Epithelial cell of esophagus (primary cell): ENCODE data around the gene TAF3.
"Not testable (repeated sequence)": the region's sequence is repeated elsewhere in the genome, so short reads cannot be mapped to it uniquely, and the experiment has no call there.

Experiments
- DNase-seq: peaks from one replicate; pipeline ENCODE4 v3.0.0; 2010; ENCODE audit warnings: low read depth
- H3K4me3 ChIP-seq: 2 replicates; pipeline ENCODE4 v1.5.1; 2011; ENCODE audit warnings: mild to moderate bottlenecking, low read length, control low read depth
- TF ChIP-seq, protein P1 (sequence below): IDR thresholded peaks from 2 replicates; pipeline ENCODE4 v1.5.1; 2011; ENCODE audit warnings: low read depth, mild to moderate bottlenecking, low read length, control low read depth, inconsistent platforms; ENCODE audit not compliant: insufficient read depth; ENCODE audit errors: missing control alignments

Gene TAF3

DNA sequence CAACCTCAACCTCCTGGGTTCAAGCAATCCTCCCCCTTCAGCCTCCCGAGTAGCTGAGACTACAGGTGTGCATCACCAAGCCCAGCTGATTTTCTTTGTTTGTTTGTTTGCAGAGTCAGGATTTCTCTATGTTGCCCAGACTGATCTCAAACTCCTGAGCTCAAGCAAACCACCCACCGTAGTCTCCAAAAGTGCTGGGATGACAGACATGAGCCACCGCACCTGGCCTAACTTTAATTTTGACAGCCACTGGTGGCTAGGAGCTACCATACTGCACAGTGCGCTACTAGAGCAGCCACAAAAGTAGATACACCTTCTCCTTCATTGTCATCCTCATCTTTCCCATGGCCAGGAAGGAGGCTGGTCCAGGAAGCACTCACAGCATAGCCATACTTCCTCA lies 205.0 kb downstream of the TAF3 start:
- no peak for DNase-seq
- no peak overlapping the region for H3K4me3 ChIP-seq
- TF ChIP-seq, protein P1, sequence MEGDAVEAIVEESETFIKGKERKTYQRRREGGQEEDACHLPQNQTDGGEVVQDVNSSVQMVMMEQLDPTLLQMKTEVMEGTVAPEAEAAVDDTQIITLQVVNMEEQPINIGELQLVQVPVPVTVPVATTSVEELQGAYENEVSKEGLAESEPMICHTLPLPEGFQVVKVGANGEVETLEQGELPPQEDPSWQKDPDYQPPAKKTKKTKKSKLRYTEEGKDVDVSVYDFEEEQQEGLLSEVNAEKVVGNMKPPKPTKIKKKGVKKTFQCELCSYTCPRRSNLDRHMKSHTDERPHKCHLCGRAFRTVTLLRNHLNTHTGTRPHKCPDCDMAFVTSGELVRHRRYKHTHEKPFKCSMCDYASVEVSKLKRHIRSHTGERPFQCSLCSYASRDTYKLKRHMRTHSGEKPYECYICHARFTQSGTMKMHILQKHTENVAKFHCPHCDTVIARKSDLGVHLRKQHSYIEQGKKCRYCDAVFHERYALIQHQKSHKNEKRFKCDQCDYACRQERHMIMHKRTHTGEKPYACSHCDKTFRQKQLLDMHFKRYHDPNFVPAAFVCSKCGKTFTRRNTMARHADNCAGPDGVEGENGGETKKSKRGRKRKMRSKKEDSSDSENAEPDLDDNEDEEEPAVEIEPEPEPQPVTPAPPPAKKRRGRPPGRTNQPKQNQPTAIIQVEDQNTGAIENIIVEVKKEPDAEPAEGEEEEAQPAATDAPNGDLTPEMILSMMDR = no peak

DNA sequence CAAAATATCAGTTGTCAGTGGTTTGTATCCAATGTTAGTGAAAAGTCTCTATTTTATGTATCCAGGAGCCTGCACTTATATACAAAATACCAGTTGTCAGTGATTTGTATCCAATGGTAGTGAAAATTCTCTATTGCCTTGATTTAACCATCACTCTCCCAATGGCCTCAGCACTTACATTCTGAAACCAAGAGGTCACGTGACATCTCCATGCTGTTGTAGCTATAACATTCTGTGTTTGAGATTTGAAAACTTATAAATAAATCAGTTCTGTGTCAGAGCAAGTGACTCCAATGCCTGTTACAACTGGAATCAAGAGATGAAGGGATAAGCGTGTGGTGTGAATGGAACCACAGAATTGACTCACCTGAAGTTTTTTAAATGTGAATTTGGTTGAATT lies 205.5 kb downstream of the TAF3 start:
- DNase-seq = no peak
- H3K4me3 ChIP-seq = no peak overlapping the region
- TF ChIP-seq, protein P1 = no peak

DNA sequence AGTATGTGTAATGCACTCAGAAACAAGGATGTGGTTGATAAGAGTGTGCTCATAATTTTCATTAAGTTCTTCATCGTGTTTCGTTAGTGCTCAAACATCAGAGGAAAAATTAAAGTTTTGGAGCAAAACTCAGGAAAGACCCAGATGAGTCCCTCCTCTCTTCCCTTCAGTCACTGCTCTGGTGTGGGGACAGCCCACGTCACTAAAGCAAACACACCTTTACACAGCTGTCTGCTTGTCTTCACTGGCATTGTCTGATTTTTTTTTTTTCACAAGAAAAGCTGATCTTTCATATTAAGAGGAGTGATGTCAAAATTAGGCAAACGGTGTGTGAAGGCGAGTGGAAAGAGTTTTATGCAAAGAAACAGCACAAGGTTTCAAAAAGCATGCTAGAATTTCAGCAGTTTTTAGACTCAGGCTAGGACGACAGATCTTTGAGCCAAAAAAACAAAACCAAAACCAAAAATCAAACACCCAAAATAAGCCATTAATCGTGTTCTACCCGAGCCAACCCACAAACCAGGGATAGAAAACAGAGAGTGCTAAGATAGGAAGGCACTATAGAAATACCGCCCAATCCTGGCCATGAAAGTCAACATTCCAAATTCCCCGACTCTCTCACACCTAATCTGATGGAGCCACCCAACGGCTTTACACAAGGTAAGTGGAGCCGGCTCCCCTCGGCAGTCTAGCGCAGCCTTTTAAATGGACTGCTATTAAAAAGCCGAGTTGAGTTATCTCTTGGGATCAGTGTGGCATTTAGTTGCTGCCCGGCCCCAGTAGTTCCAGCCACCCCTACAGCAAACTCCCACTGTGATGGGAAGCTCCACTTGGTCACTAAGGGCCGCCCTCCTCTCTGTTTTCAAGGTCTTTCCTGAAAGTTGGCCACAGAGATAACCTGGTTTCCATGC lies 208.3 kb downstream of the TAF3 start:
- H3K4me3 ChIP-seq = no peak overlapping the region
- TF ChIP-seq, protein P1 = no peak
- DNase-seq = no peak

DNA sequence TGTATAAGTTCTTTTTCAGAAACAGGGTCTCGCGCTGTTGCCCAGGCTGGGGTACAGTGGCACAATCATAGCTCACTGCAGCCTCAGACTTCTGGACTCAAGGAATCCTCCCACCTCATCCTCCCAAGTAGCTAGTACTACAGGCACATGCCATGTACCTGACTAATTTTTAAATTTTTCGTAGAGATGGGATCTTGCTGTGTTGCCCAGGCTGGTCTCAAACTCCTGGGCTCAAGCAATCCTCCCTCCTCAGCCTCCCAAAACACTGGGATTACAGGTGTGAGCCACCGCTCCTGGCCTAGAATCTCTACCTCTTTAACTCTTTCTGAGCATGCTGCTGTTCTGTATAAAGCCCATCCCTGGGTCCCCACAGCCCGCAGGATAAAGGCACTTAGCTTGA lies 212.9 kb downstream of the TAF3 start:
- not testable (repeated sequence) for H3K4me3 ChIP-seq

DNA sequence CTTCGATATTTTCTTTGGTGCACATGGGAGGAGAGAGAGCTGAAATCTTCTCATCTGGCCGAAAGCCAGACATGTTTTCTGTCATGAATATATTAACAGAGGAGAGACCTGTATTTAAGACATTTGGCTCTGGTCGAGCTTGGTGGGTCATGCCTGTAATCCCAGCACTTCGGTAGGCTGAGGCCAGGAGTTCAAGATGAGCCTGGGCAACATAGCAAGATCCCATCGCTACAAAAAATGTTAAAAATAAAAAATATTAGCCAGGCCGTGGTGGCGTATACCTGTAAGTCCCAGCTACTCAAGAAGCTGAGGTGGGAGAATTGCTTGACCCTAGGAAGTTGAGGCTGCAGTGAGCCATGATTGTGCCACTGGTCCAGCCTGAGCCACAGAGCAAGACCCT lies 214.3 kb downstream of the TAF3 start:
- H3K4me3 ChIP-seq = no peak overlapping the region
- TF ChIP-seq, protein P1 = no peak
- DNase-seq = no peak

More for the DNA sequence above, 212.9 kb downstream of the TAF3 start:
- DNase-seq = not testable (repeated sequence)

DNA sequence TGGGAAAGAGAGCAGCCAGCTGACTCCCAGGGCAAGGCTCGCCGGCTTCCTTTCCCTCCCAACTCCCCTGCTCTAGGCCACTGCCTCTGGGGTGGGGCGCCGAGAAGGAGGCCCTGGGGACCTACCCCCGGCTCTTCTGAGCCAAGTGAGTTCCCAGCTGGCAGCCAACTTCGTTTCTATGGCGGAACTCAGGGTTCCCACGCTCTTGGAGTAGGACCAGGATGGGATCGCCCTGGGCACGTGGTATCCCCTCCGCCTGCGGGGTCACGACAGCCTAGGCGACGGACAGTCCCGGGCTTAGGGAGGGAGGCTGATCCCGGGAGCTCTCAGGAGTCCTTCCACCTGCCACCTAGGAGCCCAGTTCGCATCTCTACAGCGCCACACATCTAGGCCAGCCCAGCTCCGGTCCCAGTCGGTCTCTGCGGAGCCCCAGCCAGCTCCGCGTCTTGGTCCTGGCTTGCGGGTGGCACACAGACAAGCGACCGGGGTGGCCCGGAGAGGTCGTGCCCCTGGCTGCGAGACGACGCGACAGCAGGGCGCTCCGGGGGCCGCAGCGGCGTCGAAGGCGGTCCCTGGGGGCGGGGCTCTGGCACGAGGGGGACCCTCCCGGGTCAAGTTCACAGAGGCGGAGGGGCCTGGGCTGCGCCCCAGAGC lies 215.6 kb downstream of the TAF3 start:
- TF ChIP-seq, protein P1 = no peak
- no peak overlapping the region for H3K4me3 ChIP-seq
- DNase-seq = no peak

DNA sequence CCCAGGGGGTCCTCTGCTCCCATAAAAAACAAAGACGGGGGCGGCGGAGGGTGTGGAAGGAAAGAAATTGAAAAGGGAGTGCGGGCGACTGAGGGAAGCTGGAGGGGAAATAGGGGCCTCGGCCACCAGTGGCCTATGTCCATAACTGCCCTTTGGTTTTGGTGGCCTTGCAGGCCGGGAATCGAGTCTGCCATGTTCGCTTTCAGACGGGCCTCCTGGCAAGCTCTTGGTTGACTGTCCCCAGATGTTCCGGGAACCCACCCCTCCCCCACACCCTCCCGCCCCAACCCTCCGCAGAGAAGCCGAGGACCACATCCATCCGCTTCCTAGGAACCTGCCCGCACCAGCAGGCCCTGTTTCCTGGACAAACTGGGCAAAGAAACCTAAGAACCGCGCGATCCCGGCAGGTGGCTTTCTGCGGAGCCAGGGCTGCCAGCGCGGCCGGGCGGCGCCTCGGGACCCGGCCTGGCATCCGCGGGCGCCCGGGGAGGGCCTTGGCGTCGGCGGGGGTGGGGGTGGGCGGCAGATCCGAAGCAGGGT lies 216.2 kb downstream of the TAF3 start:
- no peak overlapping the region for H3K4me3 ChIP-seq
- TF ChIP-seq, protein P1 = no peak
- DNase-seq = no peak
